Activated CD8-positive, alpha-beta memory T cell treated with anti-CD3 and anti-CD28 coated beads, Interleukin-2, amount 50 U/mL, for 4 hours (primary cell): ENCODE results near the gene SPINT1.

Experiments
- DNase-seq: peaks from one replicate; pipeline ENCODE4 v3.0.0-alpha.2; 2020

The SPINT1 gene

GRCh38 chr15:40843885-40844695 is at the start of gene SPINT1:
SPINT1 (plus strand) TSS chr15:40844048; CDS start chr15:40844555, 507 bp downstream.
- peak; percentile 77 for DNase-seq

DNA sequence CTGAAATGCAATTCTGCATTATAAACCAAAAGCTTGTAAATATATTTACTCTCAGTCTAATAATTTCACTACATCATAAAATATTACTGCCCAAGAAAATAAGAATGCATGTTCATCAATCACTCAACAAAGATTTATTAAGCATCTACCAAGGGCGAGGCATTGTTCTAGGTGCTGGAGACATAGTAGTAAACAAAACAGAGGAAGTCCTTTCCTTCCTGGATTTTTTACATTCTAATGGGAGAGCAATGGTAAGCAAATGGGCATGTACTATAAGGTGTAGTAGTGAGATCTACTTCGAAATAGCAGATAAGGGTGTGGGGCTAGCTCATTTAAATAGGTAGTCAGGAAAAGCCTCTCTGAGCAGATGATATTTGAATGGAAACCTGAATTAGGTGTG is 47.8 kb upstream of the SPINT1 start:
- no peak for DNase-seq

GRCh38 chr15:40796512-40796911 is 47.3 kb upstream of the SPINT1 start:
- DNase-seq: no peak

DNA sequence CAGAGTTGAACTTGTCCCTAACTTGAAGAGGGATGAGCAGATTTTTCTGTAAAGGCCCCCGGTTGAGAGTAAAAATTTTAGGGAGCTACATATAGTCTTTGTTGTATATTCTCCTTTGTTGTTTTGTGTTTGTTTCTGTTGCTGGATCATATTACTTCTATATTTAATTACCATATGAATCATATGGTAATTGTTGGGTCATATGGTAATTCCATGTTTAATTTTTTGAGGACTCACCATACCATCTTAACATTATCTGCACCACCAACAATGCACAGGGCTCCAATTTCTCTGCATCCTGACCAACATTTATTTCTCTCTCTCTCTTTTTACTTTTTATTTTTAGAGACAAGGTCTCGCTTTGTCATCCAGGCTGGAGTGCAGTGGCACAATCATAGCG is 44.3 kb upstream of the SPINT1 start:
- DNase-seq: no peak

DNA sequence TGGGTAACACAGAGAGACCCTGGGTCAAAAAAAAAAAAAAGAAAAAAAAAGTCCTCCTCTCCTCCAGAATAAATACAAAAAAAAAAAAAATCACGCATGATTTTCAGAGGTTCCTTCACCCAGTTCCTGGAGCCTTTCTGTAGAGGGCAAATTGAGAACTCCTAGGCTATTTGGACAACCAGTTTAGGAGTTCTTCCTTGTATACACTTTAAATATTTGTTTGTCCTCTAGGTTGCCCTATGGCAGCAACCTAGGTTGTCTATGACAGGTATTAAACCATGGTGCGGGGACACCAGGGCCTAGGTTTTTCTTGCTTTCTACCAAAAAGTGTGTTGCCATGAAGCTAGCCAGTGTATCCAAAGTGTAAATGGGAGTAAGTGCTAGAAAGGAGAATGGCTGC is 40.8 kb upstream of the SPINT1 start:
- DNase-seq: no peak

GRCh38 chr15:40803688-40804087 is 40.2 kb upstream of the SPINT1 start:
- no peak for DNase-seq

DNA sequence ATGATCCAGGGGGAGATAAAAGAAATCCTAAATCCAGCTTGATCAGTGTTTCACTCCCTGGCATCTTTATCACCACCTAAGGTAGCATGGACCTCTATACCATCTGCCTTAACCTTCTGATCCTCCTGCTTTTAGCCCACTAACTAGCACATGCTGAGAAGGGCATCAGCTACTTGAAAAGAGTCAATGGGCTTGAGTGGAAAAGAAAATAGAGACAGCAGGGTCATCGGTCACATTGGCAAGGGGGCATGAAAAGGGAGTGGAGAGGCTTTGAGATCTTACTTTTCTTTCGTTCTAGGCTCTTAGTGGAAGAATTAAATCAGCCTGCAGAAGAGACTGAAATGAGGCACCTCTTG is 37.2 kb upstream of the SPINT1 start:
- no peak for DNase-seq

DNA sequence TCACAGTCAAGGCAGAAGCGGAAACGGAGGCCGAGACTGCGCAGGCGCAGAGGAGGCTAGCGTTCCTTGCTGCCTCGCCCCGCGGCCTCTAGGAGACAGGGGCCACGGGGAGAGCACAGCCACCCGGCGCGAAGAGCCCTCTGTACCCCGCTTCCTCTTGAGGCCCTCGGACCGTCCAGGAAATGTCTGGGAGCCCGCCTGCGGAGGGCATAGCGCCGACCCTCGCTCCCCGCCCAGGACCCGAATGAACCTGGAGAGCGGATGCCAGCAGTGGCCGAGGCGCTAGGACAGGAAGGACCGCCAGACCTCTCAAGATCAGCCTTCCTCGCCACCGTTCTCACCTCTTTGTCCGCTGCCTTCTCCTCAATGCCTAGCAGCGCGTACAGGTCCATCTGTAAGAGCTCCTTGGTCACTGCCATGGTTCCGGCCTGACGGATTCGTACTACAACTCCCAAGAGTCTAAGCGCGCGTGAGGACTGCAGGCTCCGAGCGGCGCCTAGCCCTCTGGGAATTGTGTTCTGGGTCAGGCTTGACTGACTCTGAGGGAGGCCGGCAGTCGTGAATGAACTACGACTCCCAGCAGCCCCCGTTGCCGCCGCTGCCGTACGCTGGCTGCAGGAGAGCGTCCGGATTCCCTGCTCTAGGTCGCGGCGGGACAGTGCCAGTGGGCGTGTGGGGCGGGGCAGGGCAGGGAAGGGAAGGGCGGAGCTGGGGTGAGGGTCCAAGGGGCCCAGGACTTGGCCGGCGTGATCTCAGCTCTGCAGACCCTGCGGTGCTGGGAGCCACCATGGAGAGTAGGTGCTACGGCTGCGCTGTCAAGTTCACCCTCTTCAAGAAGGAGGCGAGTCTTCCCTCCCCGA is 36.6 kb upstream of the SPINT1 start, which contains the start of the genes DNAJC17 and ZFYVE19:
TSS of gene DNAJC17 (minus strand) at position 446 of the 860 bp plus-strand sequence. CDS start at position 419, 27 bp downstream.
TSS of gene ZFYVE19 (plus strand) at position 62 of the 860 bp plus-strand sequence. CDS start at position 563, 501 bp downstream.
- peak; percentile 92 for DNase-seq

DNA sequence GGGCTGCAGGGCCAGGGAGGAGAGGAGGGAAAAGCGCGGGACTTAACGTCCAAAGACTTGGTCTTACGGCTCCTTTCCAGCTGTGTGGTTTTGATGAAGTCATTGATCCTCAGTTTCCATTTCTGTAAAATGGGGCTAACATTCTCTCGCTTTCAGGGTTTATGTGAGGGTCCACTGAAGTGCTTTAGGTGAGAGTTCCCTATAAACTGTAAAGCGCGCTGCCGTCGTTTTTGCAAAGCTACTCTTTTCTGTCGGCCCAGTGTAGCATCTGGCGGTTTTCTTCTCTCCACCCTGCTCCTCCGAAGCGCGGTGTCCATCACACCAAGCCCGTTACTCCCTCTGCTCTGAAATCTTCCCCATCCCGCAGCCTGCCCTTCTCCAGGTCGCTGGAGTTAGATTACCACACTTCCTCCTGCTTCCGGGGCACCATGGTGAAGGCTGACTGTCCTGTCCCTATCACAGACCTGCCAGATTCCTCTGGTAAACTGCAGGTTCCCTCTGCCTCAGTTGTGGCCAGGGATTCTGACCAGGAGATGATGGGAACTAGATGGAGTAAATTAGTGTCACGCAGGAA is 35.9 kb upstream of the SPINT1 start:
- no peak for DNase-seq

DNA sequence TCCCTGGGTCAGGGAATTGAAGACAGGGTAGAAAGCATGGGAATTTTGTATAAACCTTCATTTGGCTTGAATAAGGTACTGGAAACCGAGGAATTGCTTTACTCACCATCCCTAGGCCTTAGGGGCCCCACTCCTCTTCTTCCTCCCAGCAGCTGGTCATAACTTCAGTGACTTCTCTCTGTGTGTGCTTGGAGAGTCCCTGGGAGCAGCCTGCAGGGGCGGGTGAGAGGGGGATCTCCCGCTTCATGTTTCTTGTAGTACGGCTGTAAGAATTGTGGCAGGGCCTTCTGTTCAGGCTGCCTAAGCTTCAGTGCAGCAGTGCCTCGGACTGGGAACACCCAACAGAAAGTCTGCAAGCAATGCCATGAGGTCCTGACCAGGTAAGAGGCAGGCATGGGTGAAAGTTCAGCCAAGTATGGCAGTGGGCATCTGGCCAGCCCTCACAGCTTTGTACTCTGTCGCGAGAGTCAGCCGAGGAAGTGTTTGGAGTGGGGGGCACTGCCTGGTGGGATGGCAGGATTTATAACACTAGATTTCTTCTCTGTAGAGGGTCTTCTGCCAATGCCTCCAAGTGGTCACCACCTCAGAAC is 34.9 kb upstream of the SPINT1 start:
- no peak for DNase-seq

DNA sequence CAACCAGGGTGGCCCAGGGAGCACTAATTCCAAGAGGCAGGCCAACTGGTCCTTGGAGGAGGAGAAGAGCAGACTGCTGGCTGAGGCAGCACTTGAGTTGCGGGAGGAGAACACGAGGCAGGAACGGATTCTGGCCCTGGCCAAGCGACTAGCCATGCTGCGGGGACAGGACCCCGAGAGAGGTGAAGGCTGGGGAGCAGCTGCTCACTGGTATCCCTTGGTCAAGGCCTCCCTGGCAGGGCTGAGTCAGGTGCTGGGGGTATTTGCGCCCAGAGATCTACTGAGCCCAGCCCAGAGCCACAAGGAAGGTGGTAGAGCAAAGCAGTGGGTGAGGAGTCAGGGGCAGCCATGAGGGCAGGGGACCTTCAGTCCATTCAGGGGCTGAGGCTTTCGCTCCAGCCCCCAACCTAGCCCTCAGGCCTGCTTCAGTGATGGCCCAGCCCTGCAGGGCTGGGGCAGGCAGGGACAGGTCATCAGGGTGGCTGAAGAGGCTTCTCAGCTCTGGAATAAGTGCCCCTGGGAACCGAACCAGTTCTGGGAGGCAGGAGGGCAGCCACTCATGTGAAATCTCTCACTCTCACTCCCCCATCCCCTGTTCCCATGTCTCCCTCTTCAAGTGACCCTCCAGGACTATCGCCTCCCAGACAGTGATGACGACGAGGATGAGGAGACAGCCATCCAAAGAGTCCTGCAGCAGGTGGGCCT is 31.0 kb upstream of the SPINT1 start:
- no peak for DNase-seq

- no peak for DNase-seq
These were observed 28.7 kb upstream of the SPINT1 start for GRCh38 chr15:40815042-40815698.

GRCh38 chr15:40819048-40819447 is 24.8 kb upstream of the SPINT1 start:
- no peak for DNase-seq

GRCh38 chr15:40821195-40821594 is 22.7 kb upstream of the SPINT1 start:
- no peak for DNase-seq

DNA sequence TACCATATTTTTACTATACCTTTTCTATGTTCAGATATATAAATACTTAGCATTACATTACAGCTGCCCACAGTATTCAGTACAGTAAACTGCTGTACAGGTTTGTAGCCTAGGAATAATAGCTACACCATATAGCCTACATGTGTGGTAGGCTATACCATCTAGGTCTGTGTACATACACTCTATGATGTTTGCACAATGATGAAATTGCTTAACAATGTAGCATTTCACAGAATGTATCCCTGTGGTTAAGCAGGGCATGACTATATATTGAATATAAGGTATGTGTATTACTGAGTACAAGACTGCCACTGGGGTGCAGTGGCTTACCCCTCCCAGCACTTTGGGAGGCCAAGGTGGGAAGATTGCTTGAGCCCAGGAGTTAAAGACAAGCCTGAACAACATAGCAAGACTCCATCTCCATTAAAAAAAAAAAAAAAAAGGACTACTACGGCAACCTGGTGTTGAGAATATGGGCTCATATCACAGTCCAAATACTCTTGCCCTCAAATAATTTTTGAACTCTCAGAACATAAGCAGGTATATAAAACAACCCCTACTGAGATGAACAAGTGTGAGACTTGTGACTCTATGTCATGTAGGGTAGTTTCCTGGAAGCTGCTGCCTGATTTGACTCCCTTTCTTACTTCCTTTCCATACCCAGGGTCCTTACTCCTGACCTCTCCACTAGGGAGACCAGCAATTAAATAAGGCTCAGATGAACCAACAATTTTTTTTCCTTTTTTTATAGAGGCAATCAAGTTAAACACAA is 20.1 kb upstream of the SPINT1 start:
- no peak for DNase-seq

DNA sequence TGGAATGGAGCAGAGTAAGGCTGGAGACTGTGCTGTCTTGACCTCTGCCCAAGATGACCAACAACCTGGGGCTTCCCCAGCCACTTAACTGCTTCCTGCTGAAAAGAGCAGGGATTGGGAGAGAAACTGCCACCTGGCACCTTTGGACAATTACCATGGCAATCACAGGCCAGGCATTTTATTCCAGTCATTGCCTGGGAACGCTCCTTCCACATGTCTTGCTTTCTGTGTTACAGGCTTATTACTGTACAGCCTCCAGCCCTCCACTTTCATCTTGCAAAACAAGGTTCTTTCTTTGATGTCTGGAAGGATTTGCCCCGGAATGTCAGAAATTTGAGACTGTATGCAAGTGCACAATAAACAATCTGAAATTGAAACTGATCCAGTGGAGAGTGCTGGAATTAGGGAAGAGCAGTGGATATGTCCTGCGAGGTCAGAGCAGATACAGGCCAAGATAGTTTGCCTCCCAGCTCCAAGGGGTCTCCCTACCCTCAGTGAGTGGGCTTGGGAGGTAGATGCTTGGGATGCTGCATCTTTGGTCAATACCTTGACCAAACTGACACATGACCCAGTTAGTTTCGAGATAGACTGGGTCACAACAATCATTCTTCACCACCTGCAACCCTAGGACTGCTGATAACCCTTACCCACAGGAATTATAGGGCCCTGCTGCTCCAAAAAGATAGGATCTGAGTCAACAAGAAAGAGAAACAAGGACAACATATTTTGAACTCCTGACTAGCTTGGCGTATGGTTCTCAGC is 18.0 kb upstream of the SPINT1 start:
- no peak for DNase-seq

DNA sequence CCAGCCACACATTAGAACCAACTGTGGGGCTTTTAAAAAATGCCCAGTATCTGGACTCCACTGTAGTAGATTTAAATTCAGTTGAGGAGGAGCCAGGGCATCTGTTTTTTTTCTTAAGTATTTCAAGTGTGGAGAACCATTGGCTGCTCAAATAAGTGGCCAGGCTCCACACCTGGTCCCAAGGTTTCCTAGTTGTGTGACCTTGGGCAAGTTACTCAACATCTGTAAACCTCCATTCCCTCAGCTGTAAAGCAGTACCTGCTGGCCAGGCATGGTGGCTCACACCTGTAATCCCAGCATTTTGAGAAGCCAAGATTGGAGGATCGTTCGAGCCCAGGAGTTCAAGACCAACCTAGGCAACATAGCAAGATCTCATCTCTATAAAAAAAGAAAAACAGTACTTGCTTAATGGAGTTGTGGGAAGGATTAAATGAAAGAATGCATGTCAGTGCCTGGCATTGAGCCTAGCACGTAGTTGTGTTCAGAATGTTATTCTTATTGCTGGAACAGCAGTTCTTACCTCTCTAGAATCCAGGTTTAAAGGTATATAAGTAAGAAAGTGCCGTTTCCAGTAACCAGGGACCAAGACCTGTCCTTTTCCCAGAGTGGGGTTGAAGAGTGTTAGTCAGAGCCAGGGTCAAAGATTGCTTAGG is 17.3 kb upstream of the SPINT1 start:
- DNase-seq: no peak

DNA sequence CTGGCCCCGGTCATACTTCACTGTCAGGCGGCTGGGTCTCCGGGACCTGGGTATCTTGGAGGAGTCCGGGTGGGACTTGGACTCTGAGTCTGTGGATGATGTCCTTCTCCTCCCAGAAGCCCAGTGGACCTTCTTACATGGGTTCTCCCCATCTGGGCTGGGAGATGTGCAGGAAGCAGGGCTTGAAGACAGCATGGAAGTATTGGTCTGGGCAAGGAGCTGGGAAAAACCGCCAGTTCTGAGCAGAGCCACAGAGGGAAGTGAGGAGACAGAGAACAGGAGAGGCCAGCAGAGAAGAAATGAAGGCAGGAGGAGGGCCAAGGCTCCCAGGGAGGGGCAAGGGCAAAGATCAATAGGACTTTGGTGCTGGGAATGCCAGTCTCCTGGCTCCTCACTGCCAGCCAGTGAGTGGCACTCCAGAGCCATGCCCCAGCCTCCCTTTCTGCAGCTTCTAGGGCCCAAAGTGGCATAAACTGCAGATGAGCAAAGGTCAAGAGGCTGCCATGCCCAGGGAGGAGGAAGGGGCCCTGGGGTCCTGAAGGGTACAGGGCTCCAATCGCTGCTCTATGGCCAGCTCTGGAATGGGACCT is 15.3 kb upstream of the SPINT1 start, which contains the start of gene PPP1R14D:
TSS of gene PPP1R14D (minus strand) at position 262 of the 590 bp plus-strand sequence. CDS start at position 195, 67 bp downstream.
- no peak for DNase-seq

DNA sequence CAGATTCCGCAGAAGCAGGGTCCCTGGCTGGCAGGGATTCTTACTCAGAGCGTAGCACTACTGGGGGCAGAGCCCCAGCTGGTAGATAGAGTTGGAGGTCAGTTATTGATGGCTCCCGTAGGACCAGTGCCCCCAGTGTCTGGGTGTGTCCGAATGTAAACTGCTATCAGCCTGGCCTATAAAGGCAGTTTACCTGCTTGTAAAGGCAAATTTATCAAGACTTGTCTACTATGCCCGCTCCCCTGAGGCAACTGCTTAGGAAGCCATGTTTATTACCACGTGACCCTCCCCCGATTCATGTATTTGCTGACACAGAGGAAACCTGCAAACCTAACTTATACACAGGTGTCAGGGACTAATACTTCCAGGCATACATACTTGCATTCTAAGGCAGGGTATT is 14.7 kb upstream of the SPINT1 start:
- no peak for DNase-seq
